ENCODE measurements around the gene MYO7B.

The MYO7B gene

DNA sequence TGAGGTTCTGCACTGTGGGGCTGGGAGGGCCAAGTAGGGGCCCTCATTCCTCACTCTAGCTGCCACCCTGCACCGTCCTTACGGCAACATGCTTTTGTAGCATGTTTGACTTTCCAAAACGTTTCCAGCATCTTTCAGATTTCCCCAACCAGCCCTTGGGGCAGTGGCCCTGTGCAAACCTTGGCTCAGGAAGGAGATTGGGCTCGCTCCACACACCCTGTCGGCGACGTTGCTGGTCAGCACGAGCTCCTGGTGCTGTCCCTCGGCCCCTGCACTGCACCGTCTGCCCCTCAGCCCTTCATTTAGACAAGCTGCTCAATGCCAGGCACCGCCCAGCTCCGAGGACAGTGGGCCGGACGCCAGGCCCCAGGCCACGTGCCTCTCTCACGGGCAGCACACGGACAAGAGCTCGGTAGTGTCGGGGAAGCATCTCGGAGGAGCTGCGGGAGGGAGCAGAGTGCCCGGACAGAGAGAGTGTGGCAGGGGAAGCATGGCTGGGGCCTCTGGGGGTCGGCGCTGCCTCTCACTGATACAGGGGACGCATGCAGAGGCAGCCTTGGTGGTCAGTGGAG is 117.4 kb downstream of the MYO7B start:
- peak; percentile 8 for DNase-seq

DNA sequence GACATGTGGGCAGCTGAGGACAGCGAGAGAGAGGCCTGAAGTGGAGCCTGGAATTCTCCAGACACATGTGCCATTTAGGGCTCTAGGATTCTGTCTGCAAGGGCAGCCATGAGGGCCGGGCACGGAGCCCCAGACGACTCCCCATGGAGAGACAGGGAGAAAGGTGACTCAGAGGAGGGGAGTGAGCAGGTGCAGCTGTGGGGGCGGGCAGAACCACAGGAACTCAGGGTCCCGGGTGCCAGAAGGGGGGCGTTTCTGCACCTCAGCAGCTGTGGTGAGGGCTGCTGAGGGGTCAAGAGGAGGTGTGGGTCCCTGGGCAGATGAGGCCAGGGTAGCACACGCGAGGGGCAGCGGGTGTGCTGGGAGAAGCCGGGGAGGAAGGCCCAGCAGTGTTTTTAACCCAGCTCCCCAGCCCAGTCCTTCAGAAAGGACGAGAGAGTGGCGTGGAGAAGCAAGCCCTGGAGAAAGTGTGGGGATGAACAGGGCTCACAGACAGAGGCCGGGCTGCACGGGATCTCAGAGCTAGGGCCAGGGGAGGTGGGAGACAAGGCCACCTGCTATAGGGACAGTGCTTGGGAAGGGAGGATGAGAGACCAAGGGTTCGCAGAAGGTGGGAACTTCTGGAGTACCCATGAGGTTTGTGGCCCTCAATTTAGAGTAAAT is 118.1 kb downstream of the MYO7B start:
- DNase-seq, result peak; percentile 15

DNA sequence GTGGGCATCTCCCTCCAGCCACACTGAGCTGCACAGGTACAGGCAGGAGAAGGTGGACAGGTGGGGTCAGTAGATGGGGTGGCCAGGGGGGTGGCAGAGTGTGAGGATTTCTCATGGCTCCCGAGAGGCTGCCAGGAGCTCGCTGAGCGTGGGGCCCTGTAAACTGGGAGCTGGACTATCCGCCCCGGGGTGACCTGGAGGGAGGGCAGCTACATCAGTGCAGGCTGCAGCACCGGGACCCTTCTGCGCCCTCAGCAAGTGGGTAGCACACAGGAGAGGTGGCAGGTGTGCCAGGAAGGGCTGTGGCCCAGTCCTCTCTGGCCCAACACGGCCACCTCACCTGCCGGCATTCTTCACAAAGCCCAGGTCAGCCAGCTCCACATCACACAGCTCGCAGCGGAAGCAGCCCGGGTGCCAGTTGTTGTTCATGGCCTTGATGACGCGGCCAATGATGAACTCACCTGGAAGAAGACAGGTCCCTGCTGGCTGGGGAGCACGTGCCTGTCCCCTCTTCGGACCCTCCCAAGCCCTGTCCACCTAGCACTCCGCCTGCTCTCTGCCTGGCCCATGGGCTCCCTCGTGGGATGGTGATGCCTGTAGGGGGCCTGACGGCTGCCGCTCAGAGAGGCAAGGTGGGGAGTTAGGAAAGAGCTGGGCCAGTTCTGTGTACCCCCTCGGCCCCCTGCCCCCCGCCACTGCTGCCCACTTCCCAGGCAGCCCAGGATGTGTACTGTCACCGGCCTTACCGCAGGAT is 118.8 kb downstream of the MYO7B start:
- DNase-seq, result peak; percentile 15

DNA sequence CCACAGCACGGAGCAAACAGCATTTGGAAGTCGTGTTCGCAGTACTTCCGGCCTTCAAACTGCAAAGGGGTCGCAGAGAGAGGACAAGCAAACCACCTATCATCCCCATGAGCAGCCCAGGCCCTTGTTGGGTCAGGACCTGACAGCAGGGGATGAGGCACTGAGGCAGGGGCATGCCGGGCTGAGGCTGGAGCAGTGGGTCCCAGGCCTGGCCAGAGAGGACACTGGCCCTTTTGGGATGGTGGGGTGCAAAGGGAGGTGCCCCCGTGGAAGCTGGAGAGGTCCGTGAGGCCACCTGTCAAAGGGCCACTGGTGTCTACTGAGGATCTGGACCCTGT is 119.3 kb downstream of the MYO7B start:
- DNase-seq, result peak; percentile 23

DNA sequence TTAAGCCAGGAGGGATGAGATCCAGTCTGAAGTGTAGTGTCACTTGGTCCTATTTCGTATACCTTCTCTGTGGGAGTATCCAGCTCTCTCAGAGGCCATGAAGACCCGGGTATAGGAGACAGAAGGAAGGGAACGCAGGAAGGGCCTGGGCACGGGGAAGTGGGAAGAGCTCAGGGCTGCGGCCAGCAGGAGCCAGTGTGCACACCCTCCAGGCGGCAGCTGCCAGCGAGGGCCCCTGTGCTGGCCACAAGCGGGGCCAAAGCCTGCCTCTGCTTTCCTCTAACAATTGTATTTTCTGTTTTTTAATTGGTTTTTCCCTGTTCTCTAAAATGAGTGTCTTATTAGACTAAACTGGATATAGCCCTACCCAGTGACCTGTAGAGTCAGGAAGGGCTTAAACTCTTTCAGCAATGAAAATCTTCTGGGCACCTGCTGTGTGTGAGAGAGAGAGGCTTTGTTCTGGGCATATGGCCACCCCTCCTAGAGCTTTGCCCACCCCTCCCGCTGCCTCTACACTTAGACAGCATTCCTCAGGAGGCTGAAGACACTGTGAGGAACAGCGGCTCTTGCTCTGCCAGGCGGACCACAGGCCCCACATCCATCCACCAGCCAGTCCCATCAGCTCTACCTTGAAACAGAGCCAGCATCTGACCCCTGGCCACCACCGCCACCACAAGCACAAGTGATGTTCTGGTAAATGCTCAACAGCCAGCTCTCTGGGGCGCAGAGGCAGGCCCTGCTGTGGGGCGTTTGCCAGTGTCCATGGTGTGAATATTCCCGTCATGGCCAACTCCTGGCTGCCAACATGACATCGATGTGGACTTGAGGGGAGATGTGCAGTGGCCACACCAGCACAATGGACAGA is 120.0 kb downstream of the MYO7B start:
- peak; percentile 17 for DNase-seq

DNA sequence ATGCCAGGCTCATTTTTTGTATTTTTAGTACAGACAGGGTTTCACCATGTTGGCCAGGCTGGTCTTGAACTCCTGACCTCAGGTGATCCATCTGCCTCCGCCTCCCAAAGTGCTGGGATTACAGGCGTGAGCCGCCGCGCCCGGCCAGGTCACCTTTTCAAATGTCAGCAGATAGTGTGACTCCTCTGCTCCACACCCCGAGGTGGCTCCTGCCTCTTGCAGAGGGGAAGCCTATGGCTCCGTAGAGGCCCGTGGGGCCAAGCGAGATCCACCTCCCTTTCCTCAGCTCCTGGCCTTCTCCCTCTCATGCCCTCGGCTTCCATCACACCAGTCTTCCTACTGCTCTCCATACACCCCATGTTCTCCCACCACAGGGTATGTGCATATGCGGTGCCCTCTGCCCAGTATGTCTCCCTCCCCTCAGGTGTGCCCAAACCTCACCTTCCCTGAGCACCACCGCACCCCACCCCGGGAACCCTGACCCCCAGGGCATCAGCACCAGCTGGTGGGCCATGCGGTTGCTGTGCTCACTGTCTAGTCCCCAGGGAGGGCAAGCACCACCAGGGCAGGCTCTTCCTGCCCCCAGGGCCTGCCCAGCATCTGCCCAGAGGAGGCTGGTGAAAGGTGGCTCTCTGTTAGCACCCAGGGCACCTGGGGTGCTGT is 121.2 kb downstream of the MYO7B start:
- DNase-seq, result peak; percentile 13

DNA sequence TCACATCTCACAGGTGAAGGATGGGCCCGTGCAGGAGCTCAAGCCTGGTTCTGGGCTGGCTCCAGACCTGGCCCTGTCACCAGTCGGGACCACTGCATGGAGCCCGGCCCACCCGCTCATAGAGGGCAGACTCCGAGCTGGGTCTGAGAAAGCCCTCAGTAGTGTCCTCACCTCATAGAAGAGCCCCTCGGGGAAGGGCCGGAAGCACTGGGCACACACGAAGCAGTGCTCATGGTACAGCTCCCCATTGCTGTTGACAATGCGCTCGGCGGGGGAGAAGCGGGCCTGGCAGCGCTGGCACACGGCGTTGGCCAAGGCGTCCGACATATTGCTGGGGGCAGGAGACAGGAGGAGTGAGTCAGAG is 121.7 kb downstream of the MYO7B start:
- DNase-seq, result peak; percentile 6

DNA sequence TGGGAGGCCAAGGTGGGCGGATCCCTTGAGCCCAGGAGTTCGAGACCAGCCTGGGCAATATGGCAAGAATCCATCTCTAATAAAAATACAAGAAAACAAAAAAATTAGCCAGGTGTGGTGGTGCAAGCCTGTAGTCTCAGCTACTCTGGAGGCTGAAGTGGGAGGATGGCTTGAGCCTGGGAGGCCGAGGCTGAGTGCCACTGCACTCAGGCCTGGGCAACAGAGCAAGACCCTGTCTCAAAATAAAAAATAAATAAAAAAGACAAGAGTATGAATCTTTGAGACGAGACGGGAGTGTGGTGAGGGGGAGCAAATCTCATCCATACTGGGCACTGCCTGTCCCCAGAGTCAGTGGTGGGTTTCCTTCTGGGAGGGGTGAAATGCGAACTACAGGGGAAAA is 122.7 kb downstream of the MYO7B start:
- no peak for DNase-seq

DNA sequence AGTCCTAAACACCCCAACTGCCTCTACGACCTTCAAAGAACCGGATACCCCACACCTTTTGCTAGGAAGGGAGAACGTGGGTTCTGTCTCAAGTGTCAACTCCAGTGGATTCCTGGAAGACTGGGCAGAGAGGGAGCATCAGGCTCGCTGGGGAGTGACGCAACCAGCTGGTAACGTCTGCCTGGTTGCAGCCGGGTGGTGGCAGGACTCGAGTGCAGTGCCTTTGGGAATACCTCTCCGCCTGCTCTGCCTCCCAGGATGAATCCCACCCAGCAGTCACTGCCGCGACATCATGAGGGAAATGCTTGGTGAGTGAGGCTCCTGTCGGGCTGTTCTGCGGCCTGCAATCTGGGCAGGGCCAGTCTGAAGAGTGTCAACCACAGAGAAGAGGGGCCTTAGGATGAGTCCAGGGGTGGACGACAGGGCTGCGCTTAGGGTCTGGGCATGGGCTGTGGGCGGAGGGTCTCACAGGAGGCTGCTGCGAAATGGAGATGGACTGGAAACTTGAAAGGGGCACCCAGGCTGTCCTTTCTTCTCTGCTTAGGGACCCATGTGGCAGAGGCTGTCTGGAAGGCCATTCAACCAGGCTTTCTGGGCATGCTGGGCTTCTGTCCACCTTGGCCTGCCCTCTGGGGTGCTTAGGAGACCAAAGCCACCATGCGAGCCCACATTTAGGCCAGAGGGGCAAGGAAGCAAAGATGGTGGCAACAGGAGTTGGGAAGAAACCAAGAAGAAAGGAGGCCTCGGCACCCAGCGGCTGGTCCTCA is 123.3 kb downstream of the MYO7B start:
- DNase-seq, result peak; percentile 16

DNA sequence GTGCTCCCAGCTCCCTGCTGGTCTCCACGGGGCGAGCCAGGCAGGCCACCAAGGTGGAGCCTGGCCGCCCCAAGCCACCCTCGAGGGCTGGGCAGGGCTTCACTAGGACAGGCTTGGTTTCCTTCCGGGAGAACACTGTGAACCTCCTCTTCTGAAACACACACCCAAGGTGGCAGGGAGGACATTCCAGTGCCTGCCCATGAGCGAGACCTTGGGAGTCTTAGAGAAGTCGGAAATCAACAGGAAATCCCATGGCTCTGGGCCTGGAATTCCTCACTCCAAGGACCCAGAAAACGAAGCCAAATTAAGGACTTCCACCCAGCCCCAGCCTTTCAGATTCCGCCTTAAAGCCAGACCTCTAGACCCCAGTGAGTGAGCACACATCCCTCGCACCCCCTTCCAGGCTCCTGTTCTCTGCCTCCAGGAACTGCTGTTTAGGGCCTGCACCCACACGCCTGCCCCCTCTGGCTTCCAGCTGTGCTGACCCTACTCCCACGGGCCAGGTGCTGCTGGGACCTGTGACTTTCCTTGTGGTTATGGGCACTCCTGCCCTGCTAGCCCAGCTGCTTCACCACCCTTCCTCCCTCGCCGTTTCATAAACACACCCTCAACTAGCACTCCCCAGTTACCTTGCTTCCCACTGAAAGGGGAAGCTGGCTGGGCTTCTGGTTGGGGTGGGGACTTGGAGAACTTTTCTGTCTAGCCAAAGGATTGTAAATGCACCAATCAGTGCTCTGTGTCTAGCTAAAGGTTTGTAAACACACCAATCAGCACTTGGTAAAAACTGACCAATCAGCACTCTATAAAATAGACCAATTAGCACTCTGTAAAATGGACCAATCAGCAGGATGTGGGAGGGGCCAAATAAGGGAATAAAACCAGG is 124.2 kb downstream of the MYO7B start:
- peak; percentile 24 for DNase-seq

DNA sequence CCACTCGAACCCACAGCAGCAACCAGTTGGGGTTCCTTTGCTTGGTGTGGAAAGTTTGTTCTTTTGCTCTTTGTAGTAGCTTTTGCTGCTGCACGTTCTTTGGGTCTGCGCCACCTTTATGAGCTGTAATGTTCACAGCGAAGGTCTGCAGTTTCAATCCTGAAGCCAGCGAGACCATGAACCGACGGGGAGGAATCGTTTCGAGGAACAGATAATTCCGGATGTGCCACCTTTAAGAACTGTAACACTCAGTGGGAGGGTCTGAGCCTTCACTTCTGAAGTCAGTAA is 124.8 kb downstream of the MYO7B start:
- no peak for DNase-seq

DNA sequence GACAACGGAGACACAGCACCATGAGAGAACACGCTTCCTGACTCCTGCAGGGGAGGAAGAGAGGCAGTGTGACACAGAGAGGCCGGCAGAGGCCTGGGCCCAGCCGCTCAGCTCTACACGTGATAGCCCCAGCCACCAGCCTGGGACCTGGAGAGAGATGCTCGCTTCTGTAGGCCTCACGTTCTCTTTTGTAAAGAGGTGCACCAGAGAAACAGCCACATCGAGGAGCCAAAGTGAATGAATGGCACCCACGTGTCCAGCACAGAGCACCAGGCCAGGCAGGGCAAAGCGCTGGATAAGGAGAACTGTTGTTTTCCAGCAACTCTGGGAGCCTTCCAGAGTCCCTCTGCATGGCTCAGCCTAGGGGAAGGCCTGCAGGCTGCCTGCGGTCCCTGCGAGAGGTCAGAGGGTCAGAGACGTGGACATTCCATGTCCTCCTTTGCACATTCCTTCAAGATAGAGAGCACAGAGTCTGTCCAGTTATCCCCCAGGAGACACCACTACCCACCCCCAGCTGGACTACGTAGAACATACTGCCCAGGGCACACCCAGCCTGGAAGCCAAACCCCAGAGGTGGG is 125.7 kb downstream of the MYO7B start:
- no peak for DNase-seq

DNA sequence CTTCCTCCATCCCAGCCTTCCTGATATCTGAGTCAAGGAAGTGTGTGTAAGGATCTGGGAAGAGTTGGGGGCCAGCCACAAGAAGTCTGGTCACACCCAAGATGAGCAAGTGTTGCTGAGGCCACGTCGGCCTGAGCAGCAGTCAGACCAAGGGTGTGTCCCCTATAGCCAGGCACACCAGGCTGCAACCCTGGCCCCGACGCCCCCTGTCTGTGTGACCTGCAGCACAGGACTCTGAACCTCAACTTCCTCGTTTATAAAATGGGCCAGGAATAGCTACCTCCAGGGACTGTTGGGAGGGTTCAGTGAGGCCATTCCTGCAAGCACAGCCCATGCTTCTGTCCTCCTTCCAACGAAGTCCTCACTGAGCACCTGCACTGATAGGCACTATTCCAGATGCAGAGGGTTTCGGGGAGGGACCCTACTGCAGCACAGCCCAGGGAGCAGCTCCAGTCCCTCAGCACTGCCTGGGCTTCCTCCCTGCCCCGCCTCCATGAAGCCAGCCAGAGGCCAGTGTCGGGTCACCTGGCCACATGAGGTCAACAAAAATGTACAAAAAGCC is 126.5 kb downstream of the MYO7B start:
- DNase-seq, result peak; percentile 11

DNA sequence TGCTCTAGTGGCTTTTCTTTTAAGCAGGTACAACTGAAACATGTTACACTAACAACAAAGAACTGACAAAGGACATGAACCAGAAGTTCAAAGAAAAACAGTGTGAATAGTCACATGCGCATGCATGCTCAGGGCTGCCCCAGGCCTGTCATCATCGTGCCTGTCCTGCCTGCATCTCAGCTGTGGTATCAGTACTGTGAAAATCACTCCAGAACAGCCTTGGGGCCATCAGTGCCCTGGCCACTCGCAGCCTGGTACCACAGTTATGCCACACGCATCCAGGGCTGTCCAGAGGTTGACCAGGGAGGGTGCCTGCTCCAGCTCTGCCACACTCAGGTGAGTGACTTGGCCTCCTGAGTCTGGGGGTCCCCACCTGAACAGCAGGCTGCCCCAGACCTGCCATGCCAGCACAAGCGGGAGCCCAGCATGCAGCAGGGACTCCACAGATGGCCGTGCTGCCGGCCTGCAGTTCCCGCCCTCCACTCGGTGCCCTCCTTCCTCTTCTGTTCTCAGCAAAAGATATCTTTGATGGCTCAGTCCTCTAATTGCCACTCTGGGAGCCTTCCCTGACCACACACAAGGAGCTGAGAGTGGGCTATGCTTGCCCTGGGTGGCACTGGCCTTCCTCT is 127.6 kb downstream of the MYO7B start:
- peak; percentile 17 for DNase-seq

DNA sequence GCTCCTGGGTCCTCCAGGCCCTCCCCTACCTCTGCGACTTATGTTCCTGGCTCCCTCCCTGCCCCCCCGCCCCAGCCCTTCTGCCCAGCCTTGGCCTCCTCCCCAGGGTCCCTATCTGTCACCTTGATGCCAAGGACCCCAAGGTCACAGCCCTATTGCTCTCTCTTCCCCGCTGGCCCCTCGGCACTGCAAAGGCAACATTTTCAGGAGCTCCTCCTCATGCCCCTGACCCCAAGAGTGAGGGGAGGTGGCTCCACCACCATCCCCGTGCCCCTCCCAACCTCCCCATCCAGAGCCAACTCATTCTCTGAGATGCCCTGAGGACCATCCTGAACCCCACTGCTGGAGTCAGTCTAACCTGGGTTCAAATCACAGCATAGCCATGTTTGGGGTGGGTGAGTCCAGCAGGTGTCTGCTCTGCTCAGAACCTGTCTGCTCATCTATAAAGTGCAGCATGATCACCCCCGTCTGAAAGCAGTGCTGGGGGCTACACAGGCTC is 128.1 kb downstream of the MYO7B start:
- DNase-seq, result peak; percentile 9

DNA sequence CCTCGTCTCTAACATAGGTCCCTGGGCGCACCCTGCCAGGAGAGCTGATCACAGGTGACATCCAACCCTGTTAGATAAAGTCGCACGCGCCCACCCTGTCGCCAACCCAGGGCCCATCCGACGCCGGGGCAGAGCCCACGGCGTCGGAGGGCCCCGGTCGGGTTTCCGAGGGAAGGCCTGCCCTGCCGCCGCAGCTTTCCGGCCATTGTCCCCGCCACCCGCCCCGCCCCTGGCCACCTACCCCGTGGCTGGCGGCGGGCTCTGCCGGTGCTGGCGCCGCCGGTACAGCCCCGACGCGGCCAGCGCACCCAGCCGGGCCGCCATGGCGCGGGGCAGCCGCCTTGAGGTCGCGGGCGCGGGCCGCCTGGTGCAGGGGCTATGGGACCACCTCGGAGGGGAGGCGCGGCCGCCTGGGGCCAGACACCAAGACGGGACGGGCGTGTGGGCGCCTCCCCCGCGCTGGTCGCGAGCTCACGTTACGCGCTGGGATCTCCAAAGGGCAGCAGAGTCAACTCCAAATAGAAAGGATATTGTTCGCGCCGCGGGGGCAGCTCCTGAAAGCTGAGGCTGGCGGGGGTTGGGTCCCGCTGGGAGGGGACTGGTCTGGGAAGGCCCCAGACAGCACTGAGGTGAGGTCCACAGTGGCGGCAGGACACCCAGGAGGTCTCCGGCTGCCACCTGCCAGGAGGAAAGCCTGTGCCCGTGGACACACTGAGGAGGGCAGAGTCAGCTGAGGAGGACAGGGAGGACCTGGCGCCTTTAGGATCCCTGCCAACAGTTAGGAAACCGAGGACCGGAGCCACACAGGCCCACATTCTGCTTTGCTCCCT is 128.8 kb downstream of the MYO7B start:
- peak; percentile 29 for DNase-seq

DNA sequence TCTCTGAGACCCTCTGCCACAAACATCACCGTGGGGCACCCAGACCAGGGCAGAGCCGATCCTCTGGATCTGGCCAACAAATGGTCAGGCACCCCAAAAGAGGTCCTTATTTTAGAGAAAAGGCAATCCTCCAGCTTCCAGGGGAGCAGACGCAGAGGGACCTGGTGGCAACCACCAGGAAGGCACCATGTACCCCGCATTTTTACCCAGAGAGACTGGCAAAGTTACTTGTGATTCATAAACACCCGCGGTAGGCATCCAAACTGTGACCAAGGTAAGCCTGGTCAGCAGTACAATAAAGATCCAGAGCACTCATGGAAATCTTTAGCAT is 129.4 kb downstream of the MYO7B start:
- DNase-seq, result no peak

DNA sequence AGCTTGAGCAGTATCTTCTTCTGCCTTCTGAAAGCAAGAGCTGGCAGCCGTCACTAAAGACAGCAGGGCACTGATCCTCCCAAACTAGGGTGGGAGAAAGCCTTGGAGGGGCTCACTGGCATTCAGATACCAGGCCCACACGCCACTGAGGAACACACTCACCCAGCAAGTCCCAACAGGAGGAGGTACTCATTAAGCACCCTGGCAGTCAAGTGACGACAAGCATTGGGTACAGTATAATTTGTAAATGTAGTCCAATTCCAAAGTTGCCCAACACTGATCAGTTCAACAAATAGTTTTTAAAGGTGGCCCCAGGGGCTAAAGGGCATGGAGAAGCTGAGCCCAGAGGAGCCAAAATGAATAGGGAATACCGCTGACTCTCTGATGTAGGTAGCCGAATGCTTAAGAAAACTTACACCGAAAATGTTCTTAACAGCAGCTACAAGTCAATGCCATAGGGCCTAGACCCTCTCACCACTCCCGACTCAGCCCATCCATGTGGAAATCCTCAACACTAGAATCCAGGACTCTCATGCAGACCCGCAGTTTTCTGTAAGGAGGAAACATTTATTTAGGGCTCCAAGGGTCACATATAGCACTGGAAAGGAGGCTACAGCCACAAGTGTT is 129.9 kb downstream of the MYO7B start:
- DNase-seq, result no peak

DNA sequence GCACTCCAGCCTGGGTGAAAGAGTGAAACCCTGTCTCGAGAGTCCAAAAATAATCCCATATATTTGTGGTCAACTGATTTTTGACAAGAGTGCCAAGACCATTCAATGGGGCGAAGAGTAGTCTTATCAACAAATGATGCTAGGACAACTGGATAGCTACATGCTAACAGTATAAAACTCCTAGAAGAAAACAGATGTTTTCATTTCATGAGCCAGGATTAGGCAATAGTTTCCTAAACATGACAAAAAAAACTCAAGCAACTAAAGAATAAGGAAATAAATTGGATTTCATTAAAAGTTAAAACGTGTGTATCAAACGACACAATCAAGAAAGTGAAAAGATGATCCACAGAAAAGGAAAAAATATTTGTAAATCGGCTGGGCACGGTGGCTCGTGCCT is 133.6 kb downstream of the MYO7B start:
- DNase-seq, result no peak
